Anterior cingulate cortex (tissue), 58 donors: ENCODE data around the gene HSD17B4.
"Not testable (repeated sequence)": the region's sequence is repeated elsewhere in the genome, so short reads cannot be mapped to it uniquely, and the experiment has no call there.

Experiments used
- DNase-seq, 58 donors: peaks; one replicate each; lab custom pipeline; 2025; lab: John Stamatoyannopoulos, UW

The HSD17B4 gene

GRCh38 chr5:119476341-119476740, 24.0 kb downstream of the HSD17B4 start:
- DNase-seq: peak in 2 of 58 donors; percentile 5 to 34

GRCh38 chr5:119478781-119479180, 26.5 kb downstream of the HSD17B4 start:
- no peak for DNase-seq

GRCh38 chr5:119480629-119481028, 28.3 kb downstream of the HSD17B4 start:
- not testable (repeated sequence) for DNase-seq

DNA sequence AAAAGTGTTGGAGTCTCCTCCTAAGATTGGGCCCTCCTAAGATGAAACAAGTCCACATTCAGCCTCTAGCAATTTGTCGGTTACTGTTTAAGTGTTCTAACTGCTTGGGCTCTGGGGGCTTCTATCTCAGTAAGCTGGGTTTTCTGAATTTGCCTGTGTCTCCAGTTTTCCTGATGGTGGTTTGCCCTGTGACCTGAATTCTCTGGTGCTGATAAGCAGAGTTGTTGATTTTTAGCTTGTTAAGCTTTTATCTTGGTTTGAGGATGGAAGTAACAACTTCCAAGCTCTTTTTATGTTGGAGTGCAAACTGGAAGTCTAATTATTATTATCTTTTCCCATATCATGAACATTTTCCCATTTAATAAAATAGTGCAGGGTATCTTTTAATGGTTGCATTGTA, 30.9 kb downstream of the HSD17B4 start:
- no peak for DNase-seq

DNA sequence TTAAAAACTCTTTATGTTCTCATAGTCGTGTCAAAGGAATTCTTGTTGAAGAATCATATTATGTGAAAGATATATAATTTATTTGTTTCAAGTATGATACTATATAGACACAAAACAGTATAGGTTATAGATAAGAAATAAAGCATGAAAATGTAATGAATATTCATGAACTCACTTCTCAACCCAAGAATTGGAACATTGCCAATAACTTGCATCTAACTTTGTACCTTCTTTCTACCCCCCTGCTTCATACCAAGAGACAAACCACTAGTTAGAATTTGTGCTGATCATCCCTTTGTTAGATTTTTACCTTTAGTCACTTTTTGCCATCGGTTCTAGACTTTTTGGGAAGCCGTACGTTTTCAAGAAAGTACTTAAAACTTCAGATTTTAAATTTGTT, 32.6 kb downstream of the HSD17B4 start:
- no peak for DNase-seq

DNA sequence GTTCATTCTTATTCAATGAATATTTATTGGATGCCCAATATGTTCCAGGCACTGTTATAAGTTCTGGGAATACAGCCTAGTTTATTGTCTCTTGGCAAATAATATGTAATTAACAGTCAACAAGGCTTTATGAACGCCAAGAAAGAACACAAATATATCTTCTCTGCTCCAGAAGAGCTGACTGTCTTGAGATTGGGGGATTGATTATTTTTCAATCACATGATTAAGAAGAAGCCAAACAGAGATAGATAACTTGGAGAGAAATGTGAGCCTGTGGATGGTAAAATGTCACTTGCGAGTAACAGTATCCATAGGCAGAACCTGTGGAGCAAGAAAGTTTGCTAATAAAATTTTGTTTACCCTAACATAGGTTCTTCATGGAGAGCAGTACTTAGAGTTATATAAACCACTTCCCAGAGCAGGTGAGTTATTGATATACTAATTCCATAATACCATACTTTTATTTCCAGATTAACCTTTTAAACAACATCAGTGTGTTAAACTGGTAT, 49.4 kb downstream of the HSD17B4 start:
- DNase-seq: no peak

DNA sequence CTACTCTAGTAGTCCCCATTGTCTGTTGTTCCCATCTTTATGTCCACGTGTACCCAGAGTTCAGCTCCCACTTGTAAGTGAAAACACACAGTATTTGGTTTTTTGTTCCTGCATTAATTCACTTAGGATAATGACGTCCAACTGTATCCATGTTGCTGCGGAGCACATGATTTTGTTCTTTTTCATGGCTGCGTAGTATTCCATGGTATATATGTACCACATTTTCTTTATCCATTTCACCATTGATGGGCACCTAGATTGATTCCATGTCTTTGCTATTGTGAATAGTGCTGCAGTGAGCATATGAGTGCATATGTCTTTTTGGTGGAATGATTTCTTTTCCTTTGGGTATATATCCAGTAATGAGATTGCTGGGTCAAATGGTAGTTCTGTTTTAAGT, 51.6 kb downstream of the HSD17B4 start:
- DNase-seq: not testable (repeated sequence)

DNA sequence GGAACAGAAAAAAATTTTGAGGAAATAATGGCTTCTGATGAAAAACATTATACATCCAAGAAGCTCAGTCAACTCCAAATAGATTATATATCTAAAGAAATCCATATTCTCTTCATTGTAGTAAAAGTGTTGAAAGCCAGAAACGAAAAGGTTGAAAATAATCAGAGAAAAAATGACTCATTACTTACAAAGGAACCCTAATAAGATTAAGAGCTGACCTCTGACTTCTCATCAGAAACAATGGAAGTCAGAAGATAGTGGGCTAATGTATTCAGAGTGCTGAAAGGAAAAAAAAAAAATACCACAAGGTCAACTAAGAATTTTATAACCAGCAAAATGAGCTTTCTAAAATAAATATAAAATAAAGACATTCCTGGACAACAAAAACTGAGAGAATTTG, 60.0 kb downstream of the HSD17B4 start:
- DNase-seq: no peak

- no peak for DNase-seq
These were observed 62.9 kb downstream of the HSD17B4 start for GRCh38 chr5:119515192-119515591.

DNA sequence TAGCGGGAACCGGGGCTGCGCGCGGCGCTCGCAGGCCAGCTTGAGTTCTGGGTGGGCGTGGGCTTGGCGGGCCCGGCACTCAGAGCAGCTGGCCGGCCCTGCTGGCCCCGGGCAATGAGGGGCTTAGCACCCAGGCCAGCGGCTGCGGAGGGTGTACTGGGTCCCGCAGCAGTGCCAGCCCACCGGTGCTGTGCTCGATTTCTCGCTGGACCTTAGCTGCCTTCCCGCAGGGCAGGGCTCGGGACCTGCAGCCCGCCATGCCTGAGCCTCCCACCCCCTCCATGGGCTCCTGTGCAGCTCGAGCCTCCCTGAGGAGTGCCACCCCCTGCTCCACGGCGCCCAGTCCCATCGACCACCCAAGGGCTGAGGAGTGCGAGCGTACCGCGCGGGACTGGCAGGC, 64.8 kb downstream of the HSD17B4 start:
- not testable (repeated sequence) for DNase-seq

- no peak for DNase-seq
These were observed 68.9 kb downstream of the HSD17B4 start for GRCh38 chr5:119521232-119521631.

- no peak for DNase-seq
These were observed 70.5 kb downstream of the HSD17B4 start for GRCh38 chr5:119522841-119523240.

GRCh38 chr5:119524485-119524884, 72.2 kb downstream of the HSD17B4 start:
- DNase-seq: no peak

GRCh38 chr5:119527351-119527750, 75.1 kb downstream of the HSD17B4 start:
- DNase-seq: no peak

- no peak for DNase-seq
These were observed 77.5 kb downstream of the HSD17B4 start for GRCh38 chr5:119529811-119530210.

DNA sequence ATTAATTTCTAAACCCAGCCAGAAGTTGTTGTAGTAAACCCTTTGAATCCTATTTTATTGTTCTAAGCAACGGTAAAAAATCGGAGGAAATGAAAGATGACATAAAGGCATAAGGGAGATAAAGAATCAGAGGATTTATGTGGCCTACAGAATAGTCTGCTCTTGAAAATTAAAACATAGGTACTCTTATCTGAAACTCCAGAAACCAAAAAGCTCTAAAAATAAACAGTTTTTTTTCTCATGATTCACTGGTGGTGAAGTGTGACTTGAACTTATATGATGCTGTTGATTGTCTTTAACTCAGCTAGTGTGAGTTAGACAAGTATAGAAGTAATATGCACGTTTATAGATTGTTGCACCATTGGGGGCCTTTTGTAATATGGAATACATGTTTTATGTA, 80.3 kb downstream of the HSD17B4 start:
- DNase-seq: no peak

GRCh38 chr5:119537704-119538103, 85.4 kb downstream of the HSD17B4 start:
- no peak for DNase-seq

DNA sequence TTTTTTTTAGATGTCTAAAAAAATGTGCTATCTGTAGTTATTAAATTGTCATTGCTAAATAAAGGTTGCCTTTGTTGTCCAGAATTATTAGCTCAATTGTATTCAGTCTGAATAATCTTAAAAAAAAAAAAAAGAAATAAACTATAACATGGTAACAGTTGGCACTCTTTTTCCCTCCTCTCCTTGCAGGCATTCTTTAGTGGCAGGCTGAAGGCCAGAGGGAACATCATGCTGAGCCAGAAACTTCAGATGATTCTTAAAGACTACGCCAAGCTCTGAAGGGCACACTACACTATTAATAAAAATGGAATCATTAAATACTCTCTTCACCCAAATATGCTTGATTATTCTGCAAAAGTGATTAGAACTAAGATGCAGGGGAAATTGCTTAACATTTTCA, 89.4 kb downstream of the HSD17B4 start:
- DNase-seq: peak in 1 of 58 donors; percentile 19

- DNase-seq: no peak
These were observed 99.5 kb downstream of the HSD17B4 start for GRCh38 chr5:119551819-119552218.

- DNase-seq: no peak
These were observed 102.3 kb downstream of the HSD17B4 start for GRCh38 chr5:119554597-119554996.

DNA sequence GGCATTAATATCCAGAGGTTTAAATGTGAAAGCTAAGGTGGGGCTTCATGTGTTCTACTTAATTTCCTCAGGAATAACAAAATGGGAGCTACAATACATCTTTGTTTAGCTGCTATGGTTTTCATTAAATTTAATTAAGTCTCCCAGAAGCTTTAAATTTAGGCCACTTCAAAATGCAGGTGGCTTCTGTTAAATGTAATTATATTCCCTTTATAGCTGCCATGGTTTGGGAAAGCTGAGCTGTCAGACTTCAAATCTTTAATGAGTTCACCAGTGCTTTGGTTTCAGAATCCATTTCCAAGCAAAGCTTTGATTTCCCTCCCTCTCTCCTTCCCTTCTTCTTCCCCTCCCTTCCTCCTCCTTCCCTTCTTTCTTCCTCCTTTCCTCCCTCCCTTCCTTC, 118.6 kb downstream of the HSD17B4 start:
- no peak for DNase-seq

- DNase-seq: no peak
These were observed 126.6 kb downstream of the HSD17B4 start for GRCh38 chr5:119578937-119579336.

DNA sequence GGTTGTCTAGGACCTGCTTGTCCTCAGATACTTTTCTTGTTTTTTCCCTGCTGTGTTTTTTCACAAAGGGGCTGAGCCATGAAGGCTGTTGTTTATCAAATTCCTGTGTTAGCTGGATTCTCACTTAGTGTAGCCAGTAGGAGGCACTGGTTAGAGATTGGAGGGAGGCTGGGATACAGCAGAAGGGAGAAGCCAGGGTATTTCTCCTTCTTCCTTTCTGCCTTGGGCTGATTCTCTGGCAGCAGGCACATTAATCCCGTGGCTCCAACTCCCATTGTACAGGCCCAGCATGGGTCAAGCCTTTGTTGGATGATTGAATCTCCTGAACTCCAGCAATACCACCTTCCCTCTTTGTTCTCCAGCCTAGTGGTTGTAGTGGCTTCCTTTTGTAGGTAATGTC, 130.7 kb downstream of the HSD17B4 start:
- no peak for DNase-seq
